Kidney (tissue), 14 donors: ENCODE results near the gene CACNB2. TPM values are rescaled to one million over a fixed set of nuclear protein-coding genes. Genes with fewer than 3 reads are reported as not detected.

Experiments used
- DNase-seq, 5 donors: peaks; one replicate each; pipeline ENCODE4 v3.0.0-alpha.2; 2013 to 2020
- FAIRE-seq: peaks from 2 replicates; lab custom pipeline; 2012; peaks lifted over from hg19 to GRCh38; lab: Jason Lieb, UNC
- H3K27ac ChIP-seq, 2 donors: one replicate each; pipeline ENCODE4 v1.7.0; 2013; ENCODE audit warnings: low read depth in 2 of 2, low read length in 2 of 2, inconsistent platforms in 1 of 2
- H3K27me3 ChIP-seq: one replicate; pipeline ENCODE4 v1.7.1; 2013; ENCODE audit warnings: low read length, inconsistent platforms; ENCODE audit not compliant: control insufficient read depth, insufficient read depth
- H3K36me3 ChIP-seq, 3 donors: one replicate each; pipeline versions ENCODE4 v1.7.0 to v1.7.1; 2013; ENCODE audit warnings: low read length in 3 of 3, control low read depth in 1 of 3, inconsistent platforms in 1 of 3; ENCODE audit not compliant: insufficient read depth in 3 of 3, control insufficient read depth in 2 of 3
- H3K4me1 ChIP-seq, 3 donors: one replicate each; pipeline versions ENCODE4 v1.7.0 to v1.7.1; 2013; ENCODE audit warnings: low read length in 3 of 3, inconsistent platforms in 1 of 3, low read depth in 1 of 3; ENCODE audit not compliant: control insufficient read depth in 2 of 3, insufficient read depth in 2 of 3
- H3K4me3 ChIP-seq, 3 donors: one replicate each; pipeline versions ENCODE4 v1.7.0 to v1.8.1; 2013; ENCODE audit warnings: low read length in 3 of 3, control low read depth in 1 of 3, inconsistent platforms in 1 of 3
- H3K9ac ChIP-seq, 3 donors: one replicate each; pipeline versions ENCODE4 v1.7.0 to v1.7.1; 2013; ENCODE audit warnings: low read length in 3 of 3, control low read depth in 1 of 3, inconsistent platforms in 1 of 3
- H3K9me3 ChIP-seq, 3 donors: one replicate each; pipeline versions ENCODE4 v1.7.0 to v1.7.1; 2013; ENCODE audit warnings: low read length in 3 of 3, control low read depth in 1 of 3, inconsistent platforms in 1 of 3; ENCODE audit not compliant: control insufficient read depth in 2 of 3, insufficient read depth in 1 of 3
- CTCF ChIP-seq: IDR thresholded peaks from 3 replicates; pipeline ENCODE4 v1.5.1; 2012; ENCODE audit warnings: mild to moderate bottlenecking, moderate library complexity, borderline replicate concordance; ENCODE audit not compliant: insufficient read depth; ENCODE audit errors: extremely low read depth
- intact Hi-C: fragments of 100-400 bp; cut with DNase I; formaldehyde crosslinking; loops from one replicate; pipeline ENCODE4 v1.11.1; 2022
- polyA plus RNA-seq: library from polyadenylated mRNA; stranded (reverse); fragments of 350-450 nt; fragmentation: Illumina TruSeq; extraction: RNeasy Lipid Tissue Mini Kit (QIAGEN cat#74804); gene quantifications from one replicate; pipeline ENCODE4 v1.2.3, GENCODE V29; 2014; ENCODE audit warnings: low read depth, low replicate concordance; ENCODE audit not compliant: insufficient read depth
- total RNA-seq: library from RNA; stranded (reverse); fragmentation: NEBNext Ultra II Directional; extraction: Animal tissue kit (Norgen Biotek cat#: 25700); gene quantifications from one replicate; pipeline ENCODE4 v1.2.1, GENCODE V29; 2021
- donor health status: control.
- donor health status: control.
- donor health status: control.
- donor health status: control.
- donor health status: control.
- donor health status: DM: yes; HTN: yes; CAD: no.
- donor health status: Normal renal cell carcinoma (clear cell type).

Gene CACNB2
- total and polyA plus RNA-seq, 2 donors from 2014 or later, result 2.8 TPM

GRCh38 chr10:18333621-18334020 lies 193.4 kb downstream of the CACNB2 start:
- Histone ChIP-seq H3K36me3 (no peaks in the 10 kb centered on the region), H3K27me3 (no peaks in the 10 kb centered on the region), H3K4me3 (peak overlapping the region in 2 of 3 donors; percentile 50 to 51), H3K27ac (peak overlapping the region; percentile 77 to 84), H3K4me1 (peaks cover 0 to 15% (median 0%) of the 10 kb centered on the region in 3 donors), H3K9me3 (no peaks in the 10 kb centered on the region), H3K9ac (peak overlapping the region in 1 of 3 donors; percentile 54)
- FAIRE-seq (no peak), DNase-seq (peak in 1 of 5 donors; percentile 40)
- no peak for TF ChIP-seq CTCF
- intact Hi-C loops, result no loop called here

GRCh38 chr10:18334116-18334867 lies 194.1 kb downstream of the CACNB2 start:
- Histone ChIP-seq H3K4me1 (peaks cover 0 to 15% (median 0%) of the 10 kb centered on the region in 3 donors), H3K9ac (peak overlapping the region in 1 of 3 donors; percentile 54), H3K27ac (peak overlapping the region; percentile 77 to 84), H3K4me3 (peak overlapping the region in 2 of 3 donors; percentile 50 to 51), H3K36me3 (no peaks in the 10 kb centered on the region), H3K9me3 (no peaks in the 10 kb centered on the region), H3K27me3 (no peaks in the 10 kb centered on the region)
- DNase-seq (peak in 1 of 5 donors; percentile 18), FAIRE-seq (no peak)
- TF ChIP-seq CTCF, result no peak
- intact Hi-C loops, result no loop called here

GRCh38 chr10:18340496-18341051 lies 200.3 kb downstream of the CACNB2 start:
- Histone ChIP-seq H3K9me3 (no peaks in the 10 kb centered on the region), H3K4me3 (peak overlapping the region; percentile 57 to 80 (median 80)), H3K9ac (peak overlapping the region; percentile 9 to 85 (median 71)), H3K27me3 (no peaks in the 10 kb centered on the region), H3K4me1 (no peaks in the 10 kb centered on the region), H3K36me3 (no peaks in the 10 kb centered on the region), H3K27ac (peak overlapping the region; percentile 44 to 77)
- intact Hi-C loops, result no loop called here
- peak in 3 of 5 donors; percentile 24 to 55 (median 47) for DNase-seq
- peak; percentile 75 for FAIRE-seq
- TF ChIP-seq CTCF, result no peak
